DMS114 treated with DMSO at 0.1 percent for 48 hours (cell line): ENCODE measurements around the gene PNPLA4.

Experiments used
- DNase-seq: peaks from one replicate; lab custom pipeline; 2025; ENCODE audit not compliant: unreplicated experiment; lab: John Stamatoyannopoulos, UW

PNPLA4 gene

GRCh38 chrX:7876957-7877356 is 50.3 kb downstream of the PNPLA4 start:
- no peak for DNase-seq

DNA sequence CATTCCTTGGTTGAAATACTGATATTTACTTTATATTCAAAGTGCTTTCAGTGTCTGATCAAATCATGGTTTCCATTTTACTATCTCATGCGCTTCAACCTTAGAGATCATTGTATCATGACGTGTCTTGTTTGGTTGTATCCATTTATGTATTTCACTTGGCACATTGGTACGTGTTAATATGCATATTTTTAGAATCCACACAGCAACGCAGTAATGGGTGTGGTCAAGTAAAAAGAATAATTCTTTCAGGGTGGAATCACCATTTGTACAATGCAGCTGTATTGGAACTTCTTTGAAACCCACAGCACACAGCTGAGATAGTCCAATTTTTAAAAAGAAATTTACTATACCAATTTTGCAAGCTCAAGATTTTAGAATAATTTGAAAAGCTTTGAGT is 55.2 kb downstream of the PNPLA4 start:
- DNase-seq: no peak

DNA sequence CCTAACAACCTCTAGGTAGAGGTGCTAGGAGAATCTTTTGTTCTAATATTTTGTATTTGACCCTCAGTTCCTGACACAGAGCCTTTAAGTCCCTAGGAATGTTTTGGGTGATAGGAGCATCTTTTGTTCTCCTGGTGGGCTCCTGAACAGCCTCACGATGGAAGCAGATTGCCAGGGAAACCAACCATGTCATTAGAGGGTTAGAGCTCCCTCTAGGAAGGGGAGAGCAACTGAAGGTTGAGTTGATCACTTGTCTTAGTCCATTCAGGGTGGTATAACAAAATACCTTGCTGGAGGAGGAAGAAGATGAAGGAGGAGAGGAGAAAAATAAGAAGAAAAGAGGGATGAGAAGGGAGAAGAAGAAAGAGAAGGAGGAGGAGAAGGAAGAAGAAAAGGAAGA is 75.0 kb downstream of the PNPLA4 start:
- DNase-seq: no peak
